NCI-H748 (cell line): ENCODE data around the gene IGF2BP3.
"Not testable (repeated sequence)": the region's sequence is repeated elsewhere in the genome, so short reads cannot be mapped to it uniquely, and the experiment has no call there.

ENCODE experiments used
- DNase-seq: peaks from one replicate; lab custom pipeline; 2025; ENCODE audit not compliant: unreplicated experiment; lab: John Stamatoyannopoulos, UW

IGF2BP3 gene

DNA sequence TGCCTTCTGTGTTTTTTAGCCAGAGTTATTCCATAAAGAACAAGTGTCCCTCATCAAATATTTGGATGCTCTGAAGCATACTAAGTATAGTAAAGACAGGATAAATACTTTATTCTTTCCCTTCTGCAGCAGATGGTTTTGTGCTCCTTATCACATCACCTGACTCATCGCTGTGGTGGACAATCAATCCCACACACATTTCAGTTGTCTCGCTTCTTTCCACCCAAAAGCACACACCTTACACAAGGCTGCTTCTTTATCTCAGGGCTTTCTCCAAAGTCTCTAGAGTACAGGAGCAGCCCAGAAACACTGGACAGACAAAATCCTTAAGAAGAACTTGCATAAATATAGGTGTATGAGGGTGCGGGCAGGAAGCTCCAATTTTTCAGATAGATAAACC lies 43.4 kb downstream of the IGF2BP3 start:
- no peak for DNase-seq

DNA sequence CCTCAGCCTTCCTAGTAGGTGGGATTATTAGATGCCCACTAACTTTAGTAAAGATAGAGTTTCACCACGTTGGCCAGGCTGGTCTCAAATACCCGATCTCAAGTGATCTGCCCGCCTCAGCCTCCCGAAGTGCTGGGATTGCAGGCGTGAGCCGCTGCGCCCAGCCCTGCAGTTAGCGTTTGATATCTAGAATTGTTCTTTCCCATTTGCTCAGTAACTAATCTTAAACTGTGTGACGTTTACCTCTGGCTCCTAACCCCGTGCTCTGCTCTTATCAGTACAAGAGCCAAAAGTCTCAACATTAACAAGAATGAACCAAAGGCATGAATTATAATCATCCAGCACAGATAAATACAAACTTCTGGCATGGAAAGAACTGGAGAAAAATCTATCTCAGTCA lies 47.4 kb downstream of the IGF2BP3 start:
- DNase-seq: no peak

DNA sequence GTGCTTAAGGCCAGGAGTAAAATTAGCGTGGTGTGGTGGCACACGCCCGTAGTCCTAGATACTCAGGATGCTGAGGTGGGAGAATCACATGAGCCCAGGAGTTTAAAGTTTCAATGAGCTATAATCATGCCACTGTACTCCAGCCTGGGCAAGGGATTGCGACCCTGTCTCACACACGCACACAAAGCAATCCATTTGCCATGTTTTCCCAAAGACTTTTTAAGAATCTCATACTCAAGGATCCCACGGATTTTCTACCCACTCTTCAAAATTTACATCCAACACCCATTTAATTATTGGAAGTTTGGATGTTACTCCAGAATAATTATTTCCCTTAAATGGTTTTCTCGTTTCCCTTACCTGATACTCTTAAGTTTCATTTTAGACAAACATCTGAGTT lies 47.9 kb downstream of the IGF2BP3 start:
- no peak for DNase-seq

DNA sequence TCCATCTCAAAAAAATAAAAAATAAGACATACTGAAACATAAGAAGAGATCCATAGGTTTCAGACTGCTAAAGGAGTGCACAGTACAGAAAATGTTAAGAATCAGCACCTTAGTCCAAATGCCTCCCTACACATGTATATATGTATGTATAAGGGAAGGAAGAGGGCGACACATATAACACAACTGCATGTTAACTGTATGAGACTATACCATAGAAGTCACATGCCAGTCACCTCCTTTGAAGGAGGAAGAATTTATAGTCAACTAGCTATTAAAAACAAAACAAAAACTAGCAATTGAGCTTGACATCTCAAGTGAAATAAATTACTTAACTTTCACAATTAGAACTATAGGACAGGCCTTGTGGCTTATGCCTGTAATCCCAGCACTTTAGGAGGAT lies 50.4 kb downstream of the IGF2BP3 start:
- no peak for DNase-seq

DNA sequence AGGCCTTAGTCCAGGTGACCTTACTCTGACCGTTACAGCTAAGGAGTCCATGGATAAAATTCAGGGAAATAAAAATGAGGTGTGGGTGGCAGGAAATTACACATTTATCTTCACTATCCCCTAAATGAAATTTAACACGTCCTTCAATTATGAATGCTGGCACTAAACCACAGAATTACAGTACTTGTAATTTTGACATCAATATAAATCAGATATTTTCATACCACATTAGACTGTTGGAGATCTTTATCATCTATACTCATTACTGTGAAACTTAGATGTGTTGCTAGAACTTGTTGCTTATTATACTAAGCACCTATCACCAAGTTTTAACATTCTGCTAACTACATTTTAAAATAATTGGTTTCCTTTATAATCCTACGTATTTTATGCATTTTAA lies 51.1 kb downstream of the IGF2BP3 start:
- DNase-seq: no peak

DNA sequence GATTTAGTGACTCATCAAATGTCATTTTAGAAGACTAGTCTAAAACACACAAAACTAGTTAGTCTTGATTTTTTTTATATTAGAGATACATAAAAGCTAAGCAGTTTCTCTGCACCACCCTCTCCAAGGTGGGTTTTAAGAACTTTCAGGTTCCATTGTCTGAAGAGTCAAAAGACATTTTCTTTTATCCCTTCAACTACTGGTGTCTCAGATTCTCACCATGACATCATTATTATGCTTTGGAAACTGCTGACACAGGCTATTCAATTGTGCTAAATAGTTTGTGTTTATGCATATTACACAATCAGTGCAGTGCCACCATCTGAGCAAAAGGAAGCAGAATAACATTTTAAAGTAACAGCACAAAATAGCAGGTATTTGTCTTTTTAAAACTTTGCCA lies 52.2 kb downstream of the IGF2BP3 start:
- peak; percentile 9 for DNase-seq

DNA sequence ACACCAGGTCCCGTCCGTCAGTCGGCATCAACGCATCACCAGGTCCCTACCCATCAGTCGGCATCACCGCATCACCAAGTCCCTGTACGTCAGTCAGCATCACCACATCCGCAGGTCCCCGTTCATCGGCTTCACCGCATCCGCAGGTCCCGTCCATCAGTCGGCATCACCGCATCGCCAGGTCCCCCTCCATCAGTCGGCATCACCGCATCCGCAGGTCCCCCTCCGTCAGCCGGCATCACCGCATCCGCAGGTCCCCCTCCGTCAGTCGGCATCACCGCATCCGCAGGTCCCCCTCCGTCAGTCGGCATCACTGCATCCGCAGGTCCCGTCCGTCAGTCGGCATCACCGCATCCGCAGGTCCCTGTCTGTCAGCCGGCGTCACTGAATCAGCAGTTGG lies 55.1 kb downstream of the IGF2BP3 start:
- DNase-seq: no peak

DNA sequence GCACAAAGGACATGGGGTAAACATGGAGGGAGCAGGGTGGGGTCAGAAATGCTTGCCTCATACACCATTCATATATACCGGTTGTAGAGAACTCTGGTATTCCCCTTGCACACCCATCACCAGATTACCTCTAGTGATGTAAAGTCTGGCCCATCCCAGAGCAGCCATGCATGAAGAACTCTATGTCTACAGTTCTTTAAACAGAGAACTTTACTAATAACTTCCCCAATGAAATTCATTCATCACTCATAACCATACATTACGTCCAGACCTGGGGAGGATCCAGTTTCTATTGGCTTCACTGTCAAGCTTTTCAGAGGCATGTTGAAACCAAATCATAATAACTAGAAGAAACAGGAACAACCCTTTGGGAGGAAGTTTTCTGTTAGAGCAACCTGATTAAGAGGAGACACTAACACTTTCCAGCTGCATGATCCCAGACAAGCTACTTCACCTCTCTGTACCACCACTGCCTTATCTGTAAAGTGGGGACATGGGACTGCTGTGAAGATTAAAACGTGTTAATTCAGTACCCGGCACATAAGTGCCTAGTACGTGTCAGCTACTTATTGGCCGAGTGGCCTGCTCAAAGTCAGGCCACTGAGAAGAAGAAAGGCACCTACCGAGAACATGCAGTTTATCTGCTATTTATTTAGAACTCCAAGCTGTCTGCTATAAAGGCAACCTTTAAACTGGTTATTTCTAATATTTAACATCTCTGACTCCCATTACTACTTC lies 59.7 kb downstream of the IGF2BP3 start:
- DNase-seq: no peak

DNA sequence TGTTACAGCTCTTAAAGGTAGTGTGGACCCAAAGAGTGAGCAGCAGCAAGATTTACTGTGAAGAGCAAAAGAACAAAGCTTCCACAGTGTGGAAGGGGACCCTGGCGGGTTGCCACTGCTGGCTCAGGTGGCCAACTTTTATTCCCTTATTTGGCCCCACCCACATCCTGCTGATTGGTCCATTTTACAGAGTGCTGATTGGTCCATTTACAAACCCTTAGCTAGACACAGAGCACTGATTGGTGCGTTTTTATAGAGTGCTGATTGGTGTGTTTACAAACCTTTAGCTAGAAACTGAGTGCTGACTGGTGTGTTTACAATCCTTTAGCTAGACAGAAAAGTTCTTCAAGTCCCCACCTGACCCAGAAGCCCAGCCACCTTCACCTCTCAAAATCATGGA lies 63.7 kb downstream of the IGF2BP3 start:
- not testable (repeated sequence) for DNase-seq

DNA sequence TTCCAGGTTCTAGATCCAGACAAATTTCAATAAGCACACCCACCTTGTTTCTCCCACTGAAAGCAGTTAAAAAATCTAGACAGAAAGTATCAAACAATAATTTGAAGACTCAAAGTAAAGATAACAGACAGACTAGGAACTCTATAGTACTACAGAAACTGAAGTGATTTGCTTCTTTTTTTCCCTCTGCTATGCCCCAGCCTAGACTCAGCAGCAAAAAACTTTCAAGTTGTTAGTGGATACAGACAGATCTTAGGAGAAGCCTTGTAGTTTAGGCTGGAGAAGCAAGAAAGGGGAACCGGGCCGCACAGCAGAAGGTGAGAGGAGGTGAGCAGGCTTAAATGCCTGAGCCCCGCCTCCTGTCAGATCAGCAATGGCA lies 65.1 kb downstream of the IGF2BP3 start:
- no peak for DNase-seq

DNA sequence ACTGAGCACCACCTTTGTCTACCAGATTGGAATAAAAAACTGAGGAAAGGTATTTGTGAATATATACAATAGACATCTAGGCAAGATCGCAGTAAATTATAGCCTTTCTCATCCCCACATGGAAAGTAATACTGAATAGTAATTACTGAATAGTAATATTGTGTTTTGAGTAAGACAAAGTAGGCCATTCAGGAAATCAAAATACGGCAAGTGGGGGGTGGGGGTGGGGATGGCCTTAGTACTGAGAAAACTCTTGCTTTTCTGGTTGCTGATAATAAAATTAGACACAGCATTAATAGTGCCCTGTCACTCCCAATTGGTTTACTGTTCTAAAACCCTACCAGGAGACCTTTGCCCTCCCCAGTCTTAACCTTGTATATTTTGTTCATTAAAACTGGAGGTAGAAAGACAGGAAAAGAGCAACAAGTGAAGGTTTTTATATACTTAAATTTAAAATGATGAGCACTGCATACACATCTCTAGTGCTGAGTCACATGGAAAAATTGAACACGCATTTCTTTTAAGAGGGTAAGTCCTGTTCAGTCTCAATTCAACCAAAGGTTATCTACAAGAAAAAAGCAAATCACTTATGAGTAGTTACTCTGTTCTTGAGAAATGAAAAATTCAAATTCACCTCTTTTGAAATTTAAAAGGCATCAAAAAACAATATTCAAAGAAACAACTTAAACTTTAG lies 65.6 kb downstream of the IGF2BP3 start:
- no peak for DNase-seq

DNA sequence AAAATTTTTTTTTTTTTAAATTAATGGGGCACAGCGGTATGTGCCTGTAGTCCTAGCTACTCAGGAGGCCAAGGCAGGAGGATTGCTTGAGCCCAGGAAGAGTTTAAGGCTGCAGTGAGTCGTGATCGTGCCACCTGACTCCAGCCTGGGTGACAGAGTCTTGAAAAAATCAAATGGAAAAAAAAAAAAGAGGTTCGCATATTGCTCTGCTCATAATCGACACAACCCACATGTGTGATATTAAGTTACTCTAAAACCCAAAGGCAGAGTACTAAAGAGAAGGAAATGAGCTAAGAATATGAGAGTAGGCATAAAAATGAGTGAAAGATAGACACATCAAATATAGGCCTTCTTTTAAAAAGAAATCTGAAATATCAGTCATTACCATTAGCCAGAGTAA lies 66.3 kb downstream of the IGF2BP3 start:
- no peak for DNase-seq

DNA sequence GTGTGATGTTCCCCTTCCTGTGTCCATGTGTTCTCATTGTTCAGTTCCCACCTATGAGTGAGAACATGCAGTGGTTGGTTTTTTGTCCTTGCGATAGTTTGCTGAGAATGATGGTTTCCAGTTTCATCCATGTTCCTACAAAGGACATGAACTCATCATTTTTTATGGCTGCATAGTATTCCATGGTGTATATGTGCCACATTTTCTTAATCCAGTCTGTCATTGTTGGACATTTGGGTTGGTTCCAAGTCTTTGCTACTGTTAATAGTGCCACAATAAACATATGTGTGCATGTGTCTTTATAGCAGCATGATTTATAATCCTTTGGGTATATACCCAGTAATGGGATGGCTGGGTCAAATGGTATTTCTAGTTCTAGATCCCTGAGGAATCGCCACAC lies 72.2 kb downstream of the IGF2BP3 start:
- not testable (repeated sequence) for DNase-seq

DNA sequence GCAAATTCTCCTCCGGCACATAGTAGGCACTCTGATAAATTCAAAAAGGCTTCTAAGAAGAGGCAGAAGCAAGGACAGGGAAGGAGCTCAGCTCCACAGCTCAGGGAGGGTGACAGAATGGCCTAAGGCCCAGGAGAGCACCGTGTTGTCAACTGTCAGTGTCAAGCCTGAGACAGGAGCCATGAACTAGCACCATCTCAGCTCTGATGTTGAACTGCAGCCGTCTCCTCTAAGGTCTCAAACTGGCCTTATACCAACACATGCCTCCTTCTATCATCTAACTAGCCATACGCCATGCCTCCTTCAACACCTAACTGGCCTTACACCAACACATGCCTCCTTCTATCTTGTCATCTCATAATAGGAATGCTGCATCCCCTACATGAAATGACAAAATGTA lies 73.0 kb downstream of the IGF2BP3 start:
- no peak for DNase-seq

DNA sequence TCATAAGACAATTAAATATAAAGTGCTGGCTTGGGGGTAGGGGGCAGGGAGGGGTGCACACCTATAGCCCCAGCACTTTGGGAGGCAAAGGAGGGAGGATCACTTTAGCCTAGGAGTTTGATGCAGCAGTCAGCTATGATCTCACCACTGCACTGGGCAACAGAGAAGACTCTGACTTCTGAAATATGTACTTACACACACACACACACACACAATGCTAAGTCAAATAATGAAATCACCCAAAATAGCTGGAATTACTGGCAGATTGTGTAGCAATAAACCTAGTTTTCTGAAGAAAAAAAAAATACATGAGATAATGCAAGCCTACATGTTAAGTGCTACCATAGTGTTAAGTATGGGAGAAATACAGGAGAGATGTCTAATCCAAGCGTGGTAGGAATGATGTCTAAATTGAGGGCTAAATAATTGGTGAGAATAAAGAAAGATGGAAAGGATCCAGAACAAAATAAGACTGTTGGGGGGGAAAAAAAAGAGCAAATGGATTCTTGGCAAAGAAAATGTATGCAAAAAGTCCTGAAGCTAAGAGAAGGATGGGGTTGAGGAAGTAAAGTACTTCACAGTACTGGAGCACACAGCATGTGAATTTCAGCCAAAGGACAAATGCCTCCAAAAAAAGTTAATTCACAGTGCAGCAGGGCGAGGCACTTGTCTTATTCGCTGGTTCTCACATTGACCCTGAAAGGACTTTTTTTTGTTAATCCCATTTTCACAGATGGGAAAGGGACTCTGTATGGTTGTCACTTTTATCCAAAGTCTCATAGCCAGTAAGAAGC lies 73.9 kb downstream of the IGF2BP3 start:
- DNase-seq: no peak

DNA sequence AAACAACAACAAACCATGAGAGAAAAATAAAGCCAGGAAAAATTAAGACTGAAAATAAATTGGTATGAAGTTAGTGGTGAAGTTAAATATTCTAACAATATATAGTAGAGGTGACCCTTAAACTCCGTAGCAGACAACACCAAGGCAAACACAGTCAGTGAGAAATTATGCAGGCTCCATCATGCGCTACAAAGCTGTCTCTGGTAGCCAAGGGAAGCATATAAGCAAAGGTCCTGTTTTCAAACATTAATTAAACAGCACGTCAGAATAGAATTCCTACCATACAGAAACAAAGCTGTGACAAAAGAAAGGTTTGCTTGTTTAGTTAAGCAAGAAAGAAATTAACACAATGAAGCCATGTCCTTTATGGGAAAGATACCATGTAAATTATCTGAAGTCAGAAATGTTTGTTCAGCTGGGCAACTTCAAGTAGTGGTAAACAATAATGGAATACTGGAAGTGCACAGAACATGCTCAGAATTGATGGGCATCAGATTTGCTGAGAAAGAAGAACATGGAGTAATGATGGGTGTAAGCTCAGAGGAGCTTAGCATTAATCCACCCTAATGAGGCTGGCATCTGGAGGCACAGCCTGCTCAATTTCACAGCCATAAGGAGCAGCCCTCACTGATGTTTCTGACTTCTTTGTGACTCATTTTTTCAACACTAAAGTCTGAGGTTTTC lies 75.7 kb downstream of the IGF2BP3 start:
- DNase-seq: peak; percentile 100

DNA sequence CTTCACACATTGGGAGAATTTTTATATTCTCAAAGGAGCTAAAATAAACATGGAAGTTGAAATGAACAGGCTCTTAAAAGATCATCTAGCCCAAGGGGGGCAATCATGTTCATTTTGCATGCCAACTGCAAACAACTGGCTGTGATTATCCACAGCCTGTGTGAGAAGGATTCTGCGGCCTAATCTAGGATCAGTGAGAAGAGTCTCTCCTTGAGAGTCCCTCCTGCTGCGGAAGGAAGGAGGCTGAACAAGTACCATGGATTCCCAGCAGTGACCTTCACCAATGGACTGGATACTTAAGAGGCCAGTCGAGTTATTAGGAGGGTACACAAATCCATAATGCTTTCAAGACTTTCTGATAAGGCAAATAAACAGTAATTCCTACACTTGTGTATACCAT lies 76.7 kb downstream of the IGF2BP3 start:
- DNase-seq: peak; percentile 23

DNA sequence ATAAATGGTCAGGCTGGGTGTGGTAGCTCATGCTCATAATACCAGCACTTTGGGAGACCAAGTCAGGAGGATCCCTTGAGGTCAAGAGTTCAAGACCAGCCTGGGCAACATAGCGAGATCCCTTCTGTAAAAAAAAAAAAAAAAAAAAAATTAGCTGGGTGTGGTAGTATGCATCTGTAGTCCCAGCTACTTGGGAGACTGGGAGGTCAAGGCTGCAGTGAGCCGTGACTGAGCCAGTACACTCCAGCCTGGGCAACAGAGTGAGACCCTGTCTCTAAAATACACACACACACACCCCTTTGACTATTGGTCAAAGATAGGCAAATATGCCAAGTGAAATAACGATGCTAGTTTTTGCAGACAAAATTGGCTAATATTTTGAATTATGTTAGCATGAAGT lies 80.6 kb downstream of the IGF2BP3 start:
- no peak for DNase-seq

DNA sequence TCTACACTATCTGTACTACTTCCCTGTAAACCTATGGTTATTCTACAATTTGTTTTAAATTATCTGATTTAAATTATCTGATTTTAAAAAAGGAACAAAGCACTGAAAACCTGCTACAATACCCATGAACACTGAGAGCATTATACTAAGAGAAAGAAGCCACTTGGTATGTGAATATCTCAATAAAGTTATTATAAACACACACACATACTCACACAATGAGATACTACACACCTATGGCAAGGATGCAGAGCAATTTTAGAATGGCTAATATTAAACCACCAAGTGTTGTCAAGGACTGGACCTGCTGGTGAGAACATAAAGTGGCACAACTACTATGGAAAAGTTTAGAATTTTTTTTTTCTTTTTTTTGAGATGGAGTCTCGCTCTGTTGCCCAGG lies 82.7 kb downstream of the IGF2BP3 start:
- DNase-seq: no peak

DNA sequence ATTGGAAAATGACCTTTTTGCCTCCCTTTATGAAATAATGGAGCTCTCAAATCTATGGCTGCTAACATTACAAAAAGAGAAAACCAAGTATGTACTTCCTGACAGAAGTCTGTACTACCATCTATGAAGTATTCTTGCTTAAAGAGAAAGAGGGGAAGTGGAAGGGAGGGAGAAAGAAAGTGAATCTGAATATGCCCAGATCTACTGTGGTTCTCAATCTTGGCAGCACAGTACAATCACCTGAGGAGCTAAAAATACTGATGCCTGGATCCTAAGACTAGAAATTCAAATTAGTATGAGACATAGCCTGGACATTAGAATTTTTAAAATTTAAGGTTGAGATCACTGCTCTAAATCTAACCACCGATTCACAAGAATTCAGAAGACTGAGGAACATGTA lies 85.2 kb downstream of the IGF2BP3 start:
- no peak for DNase-seq

DNA sequence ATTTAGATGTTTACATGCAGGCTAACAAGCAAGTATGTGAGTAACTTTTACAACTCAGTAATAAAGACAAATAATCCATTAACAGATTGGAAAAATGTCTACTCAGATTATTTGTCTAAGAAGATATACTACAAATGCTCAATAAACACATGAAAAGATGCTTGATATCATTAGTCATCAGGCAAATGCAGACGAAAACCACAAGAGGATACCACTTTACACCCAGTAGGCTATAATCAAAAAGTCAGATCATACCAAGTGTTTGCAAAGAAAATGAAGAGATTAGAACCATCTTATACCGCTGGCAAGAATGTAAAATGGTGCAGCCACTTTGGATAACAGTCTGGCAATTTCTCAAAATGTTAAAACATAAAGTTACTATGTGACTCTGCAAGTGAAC lies 87.1 kb downstream of the IGF2BP3 start:
- DNase-seq: no peak

DNA sequence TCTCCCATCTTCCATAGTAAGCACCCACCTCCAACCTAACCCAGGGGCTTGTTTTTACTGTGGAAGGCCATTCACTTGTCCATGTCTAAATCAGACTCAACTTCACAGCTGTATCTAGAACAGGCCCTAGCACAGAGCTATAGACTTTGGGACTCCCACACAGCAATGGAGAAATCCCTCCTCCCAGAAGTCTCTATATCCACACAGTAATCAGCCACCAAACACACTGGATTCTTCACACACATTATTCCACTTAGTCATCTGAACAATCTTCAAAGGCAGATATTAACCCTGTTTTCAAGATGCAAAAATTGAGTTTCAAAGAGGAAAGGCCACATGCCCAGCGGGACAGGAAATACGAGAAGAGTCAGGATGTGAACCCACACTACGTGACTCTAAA lies 89.3 kb downstream of the IGF2BP3 start:
- DNase-seq: no peak
